HL-60 (cell line): ENCODE measurements around the gene PITPNM3.

ENCODE experiments used
- CTCF ChIP-seq: IDR thresholded peaks from one replicate; pipeline ENCODE4 v1.5.1; 2011; ENCODE audit warnings: low read length, control low read depth, inconsistent platforms; ENCODE audit not compliant: insufficient read depth
- TF ChIP-seq, protein P1 (sequence below): IDR thresholded peaks from 2 replicates; pipeline ENCODE4 v1.6.1; 2012; ENCODE audit warnings: low read depth; ENCODE audit not compliant: insufficient replicate concordance

- TF ChIP-seq, protein P1, sequence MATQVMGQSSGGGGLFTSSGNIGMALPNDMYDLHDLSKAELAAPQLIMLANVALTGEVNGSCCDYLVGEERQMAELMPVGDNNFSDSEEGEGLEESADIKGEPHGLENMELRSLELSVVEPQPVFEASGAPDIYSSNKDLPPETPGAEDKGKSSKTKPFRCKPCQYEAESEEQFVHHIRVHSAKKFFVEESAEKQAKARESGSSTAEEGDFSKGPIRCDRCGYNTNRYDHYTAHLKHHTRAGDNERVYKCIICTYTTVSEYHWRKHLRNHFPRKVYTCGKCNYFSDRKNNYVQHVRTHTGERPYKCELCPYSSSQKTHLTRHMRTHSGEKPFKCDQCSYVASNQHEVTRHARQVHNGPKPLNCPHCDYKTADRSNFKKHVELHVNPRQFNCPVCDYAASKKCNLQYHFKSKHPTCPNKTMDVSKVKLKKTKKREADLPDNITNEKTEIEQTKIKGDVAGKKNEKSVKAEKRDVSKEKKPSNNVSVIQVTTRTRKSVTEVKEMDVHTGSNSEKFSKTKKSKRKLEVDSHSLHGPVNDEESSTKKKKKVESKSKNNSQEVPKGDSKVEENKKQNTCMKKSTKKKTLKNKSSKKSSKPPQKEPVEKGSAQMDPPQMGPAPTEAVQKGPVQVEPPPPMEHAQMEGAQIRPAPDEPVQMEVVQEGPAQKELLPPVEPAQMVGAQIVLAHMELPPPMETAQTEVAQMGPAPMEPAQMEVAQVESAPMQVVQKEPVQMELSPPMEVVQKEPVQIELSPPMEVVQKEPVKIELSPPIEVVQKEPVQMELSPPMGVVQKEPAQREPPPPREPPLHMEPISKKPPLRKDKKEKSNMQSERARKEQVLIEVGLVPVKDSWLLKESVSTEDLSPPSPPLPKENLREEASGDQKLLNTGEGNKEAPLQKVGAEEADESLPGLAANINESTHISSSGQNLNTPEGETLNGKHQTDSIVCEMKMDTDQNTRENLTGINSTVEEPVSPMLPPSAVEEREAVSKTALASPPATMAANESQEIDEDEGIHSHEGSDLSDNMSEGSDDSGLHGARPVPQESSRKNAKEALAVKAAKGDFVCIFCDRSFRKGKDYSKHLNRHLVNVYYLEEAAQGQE, result no peak
- TF ChIP-seq CTCF, result no peak
Observed at GRCh38 chr17:6491071-6491700, 65.2 kb downstream of the PITPNM3 start.
